Astrocyte (in vitro differentiated cells and primary cell): Measurements from ENCODE around the gene SLC5A4. TPM values are rescaled to one million over a fixed set of nuclear protein-coding genes. Genes with fewer than 3 reads are reported as not detected.

Experiments used
- DNase-seq: peaks from one replicate; pipeline ENCODE4 v3.0.0-alpha.2; 2010; ENCODE audit warnings: low read depth
- FAIRE-seq: peaks from 2 replicates; lab custom pipeline; 2011; peaks lifted over from hg19 to GRCh38; lab: Jason Lieb, UNC
- H2AFZ ChIP-seq: 2 replicates; pipeline ENCODE4 v1.6.0; 2012; ENCODE audit warnings: low read depth, low read length, inconsistent platforms
- H3K27ac ChIP-seq: 2 replicates; pipeline ENCODE4 v1.5.1; 2011; ENCODE audit warnings: low read depth, low read length, inconsistent platforms
- H3K27me3 ChIP-seq: 2 replicates; pipeline ENCODE4 v1.6.0; 2011; ENCODE audit warnings: low read length, inconsistent platforms; ENCODE audit not compliant: insufficient read depth
- H3K36me3 ChIP-seq: 2 replicates; pipeline ENCODE4 v1.5.1; 2011; ENCODE audit warnings: low read length, inconsistent platforms; ENCODE audit not compliant: insufficient read depth
- H3K4me1 ChIP-seq: 2 replicates; pipeline ENCODE4 v1.5.1; 2011; ENCODE audit warnings: low read length, inconsistent platforms; ENCODE audit not compliant: insufficient read depth
- H3K4me2 ChIP-seq: 2 replicates; pipeline ENCODE4 v1.6.0; 2012; ENCODE audit warnings: low read length, inconsistent platforms
- H3K4me3 ChIP-seq: 2 replicates; pipeline ENCODE4 v1.5.1; 2011; ENCODE audit warnings: low read depth, mild to moderate bottlenecking, low read length, inconsistent platforms; ENCODE audit not compliant: insufficient read depth
- H3K79me2 ChIP-seq: 2 replicates; pipeline ENCODE4 v1.6.0; 2012; ENCODE audit warnings: mild to moderate bottlenecking, low read length, inconsistent platforms; ENCODE audit not compliant: insufficient read depth
- H3K9ac ChIP-seq: 2 replicates; pipeline ENCODE4 v1.6.0; 2012; ENCODE audit warnings: mild to moderate bottlenecking, low read length, inconsistent platforms
- H3K9me3 ChIP-seq: 2 replicates; pipeline ENCODE4 v1.5.1; 2012; ENCODE audit warnings: low read depth, mild to moderate bottlenecking, low read length, inconsistent platforms; ENCODE audit not compliant: insufficient read depth
- H4K20me1 ChIP-seq: 2 replicates; pipeline ENCODE4 v1.6.0; 2012; ENCODE audit warnings: low read length, inconsistent platforms; ENCODE audit not compliant: insufficient read depth
- H3K27ac Mint-ChIP-seq: one replicate; pipeline ENCODE4 v1.8.0; 2021; ENCODE audit warnings: mild to moderate bottlenecking, mixed read lengths; ENCODE audit not compliant: unreplicated experiment
- H3K27me3 Mint-ChIP-seq: one replicate; pipeline ENCODE4 v1.8.0; 2021; ENCODE audit warnings: low read depth, mixed read lengths; ENCODE audit not compliant: unreplicated experiment
- H3K36me3 Mint-ChIP-seq: one replicate; pipeline ENCODE4 v1.8.0; 2021; ENCODE audit warnings: low read depth, mixed read lengths; ENCODE audit not compliant: unreplicated experiment
- H3K4me1 Mint-ChIP-seq: one replicate; pipeline ENCODE4 v1.8.0; 2021; ENCODE audit warnings: low read depth, mixed read lengths; ENCODE audit not compliant: unreplicated experiment
- H3K4me3 Mint-ChIP-seq: one replicate; pipeline ENCODE4 v1.8.0; 2021; ENCODE audit warnings: mild to moderate bottlenecking, moderate library complexity, mixed read lengths; ENCODE audit not compliant: unreplicated experiment
- H3K9me3 Mint-ChIP-seq: one replicate; pipeline ENCODE4 v1.8.0; 2021; ENCODE audit warnings: mild to moderate bottlenecking, mixed read lengths; ENCODE audit not compliant: unreplicated experiment
- CTCF ChIP-seq: IDR thresholded peaks from 2 replicates; pipeline ENCODE4 v1.5.1; 2011; ENCODE audit warnings: low read depth, mild to moderate bottlenecking, inconsistent platforms, low read length, moderate library complexity; ENCODE audit not compliant: insufficient read depth
- EZH2 ChIP-seq: IDR thresholded peaks from 2 replicates; pipeline ENCODE4 v1.6.1; 2012; ENCODE audit warnings: mild to moderate bottlenecking, low read length, inconsistent platforms; ENCODE audit not compliant: insufficient read depth
- total RNA-seq: library from RNA; stranded (reverse); gene quantifications from 2 replicates; pipeline ENCODE4 v1.2.1, GENCODE V29; 2021

Gene SLC5A4
- total RNA-seq, 1 donor from 2014 or later = 0.14 TPM

GRCh38 chr22:32203181-32204039 is 51.7 kb downstream of the SLC5A4 start:
- no peak overlapping the region for H3K9ac ChIP-seq
- no peak overlapping the region for H3K4me3 ChIP-seq
- no peaks in the 10 kb centered on the region for H3K36me3 Mint-ChIP-seq
- DNase-seq (no peak), FAIRE-seq (no peak)
- H3K36me3 ChIP-seq = no peaks in the 10 kb centered on the region
- H3K27me3 ChIP-seq = no peaks in the 10 kb centered on the region
- H3K27ac ChIP-seq = no peak overlapping the region
- TF ChIP-seq EZH2 = peak; percentile 40
- no peak for TF ChIP-seq CTCF
- H3K27ac Mint-ChIP-seq = no peak overlapping the region
- no peak overlapping the region for H2AFZ ChIP-seq
- H3K4me2 ChIP-seq = peak overlapping the region; percentile 50
- H3K9me3 Mint-ChIP-seq = no peaks in the 10 kb centered on the region
- no peaks in the 10 kb centered on the region for H4K20me1 ChIP-seq
- no peaks in the 10 kb centered on the region for H3K9me3 ChIP-seq
- no peaks in the 10 kb centered on the region for H3K4me1 ChIP-seq
- H3K4me3 Mint-ChIP-seq = peak overlapping the region; percentile 45
- H3K27me3 Mint-ChIP-seq = peaks cover 62% of the 10 kb centered on the region
- peaks cover 3% of the 10 kb centered on the region for H3K4me1 Mint-ChIP-seq
- H3K79me2 ChIP-seq = no peaks in the 10 kb centered on the region

GRCh38 chr22:32202539-32203180 is 52.5 kb downstream of the SLC5A4 start:
- peak; percentile 14 for DNase-seq
- FAIRE-seq = peak; percentile 13
- no peak overlapping the region for H3K4me3 ChIP-seq

More at GRCh38 chr22:32202539-32203180, 52.5 kb downstream of the SLC5A4 start:
- Mint-ChIP-seq H3K9me3 (peaks cover 2% of the 10 kb centered on the region), H3K4me1 (peaks cover 3% of the 10 kb centered on the region), H3K27ac (no peak overlapping the region), H3K4me3 (no peak overlapping the region), H3K36me3 (no peaks in the 10 kb centered on the region), H3K27me3 (peaks cover 63% of the 10 kb centered on the region)
- no peak overlapping the region for H2AFZ ChIP-seq
- H3K36me3 ChIP-seq = no peaks in the 10 kb centered on the region
- H3K27ac ChIP-seq = no peak overlapping the region
- TF ChIP-seq EZH2 (peak; percentile 46), CTCF (peak; percentile 44)
- H3K9me3 ChIP-seq = no peaks in the 10 kb centered on the region
- peak overlapping the region; percentile 50 for H3K4me2 ChIP-seq
- no peak overlapping the region for H3K9ac ChIP-seq
- H3K79me2 ChIP-seq = no peaks in the 10 kb centered on the region
- H3K27me3 ChIP-seq = no peaks in the 10 kb centered on the region
- H3K4me1 ChIP-seq = no peaks in the 10 kb centered on the region
- no peaks in the 10 kb centered on the region for H4K20me1 ChIP-seq
